RPMI8226 (cell line): ENCODE measurements around the gene RPTOR.
"Not testable (repeated sequence)": the region's sequence is repeated elsewhere in the genome, so short reads cannot be mapped to it uniquely, and the experiment has no call there.

Source experiments
- DNase-seq: peaks from one replicate; pipeline ENCODE4 v3.0.0-alpha.2; 2015

The RPTOR gene

GRCh38 chr17:80558046-80558445 is 13.4 kb downstream of the RPTOR start:
- DNase-seq = no peak

- DNase-seq = no peak
These were observed 15.2 kb downstream of the RPTOR start for GRCh38 chr17:80559825-80560251.

- no peak for DNase-seq
These were observed 17.0 kb downstream of the RPTOR start for GRCh38 chr17:80561541-80562114.

- DNase-seq = no peak
These were observed 19.9 kb downstream of the RPTOR start for GRCh38 chr17:80564545-80564944.

- DNase-seq = no peak
These were observed 20.9 kb downstream of the RPTOR start for GRCh38 chr17:80565343-80566053.

GRCh38 chr17:80566054-80566400 is 21.4 kb downstream of the RPTOR start:
- DNase-seq = no peak

- DNase-seq = no peak
These were observed 23.6 kb downstream of the RPTOR start for GRCh38 chr17:80568246-80568645.

GRCh38 chr17:80569924-80570323 is 25.3 kb downstream of the RPTOR start:
- DNase-seq = no peak

- no peak for DNase-seq
These were observed 29.1 kb downstream of the RPTOR start for GRCh38 chr17:80573701-80574100.

GRCh38 chr17:80574496-80574895 is 29.9 kb downstream of the RPTOR start:
- DNase-seq = no peak

- peak; percentile 95 for DNase-seq
These were observed 30.6 kb downstream of the RPTOR start for GRCh38 chr17:80575057-80575875.

GRCh38 chr17:80577876-80578570 is 33.4 kb downstream of the RPTOR start:
- no peak for DNase-seq

- DNase-seq = not testable (repeated sequence)
These were observed 34.2 kb downstream of the RPTOR start for GRCh38 chr17:80578668-80579388.

- DNase-seq = no peak
These were observed 37.5 kb downstream of the RPTOR start for GRCh38 chr17:80582165-80582564.

GRCh38 chr17:80584176-80584905 is 39.7 kb downstream of the RPTOR start:
- no peak for DNase-seq

- DNase-seq = no peak
These were observed 41.5 kb downstream of the RPTOR start for GRCh38 chr17:80585890-80586845.

GRCh38 chr17:80586846-80587228 is 42.2 kb downstream of the RPTOR start:
- DNase-seq = no peak

GRCh38 chr17:80588702-80589383 is 44.2 kb downstream of the RPTOR start:
- no peak for DNase-seq

- no peak for DNase-seq
These were observed 47.1 kb downstream of the RPTOR start for GRCh38 chr17:80591788-80592187.

- no peak for DNase-seq
These were observed 47.6 kb downstream of the RPTOR start for GRCh38 chr17:80592243-80592642.
